ENCODE results near the gene C9orf57. TPM values are rescaled to one million over a fixed set of nuclear protein-coding genes. Genes with fewer than 3 reads are reported as not detected.

The C9orf57 gene
- total and polyA plus RNA-seq, 7 donors: 0.60 TPM; not detected in 6

DNA sequence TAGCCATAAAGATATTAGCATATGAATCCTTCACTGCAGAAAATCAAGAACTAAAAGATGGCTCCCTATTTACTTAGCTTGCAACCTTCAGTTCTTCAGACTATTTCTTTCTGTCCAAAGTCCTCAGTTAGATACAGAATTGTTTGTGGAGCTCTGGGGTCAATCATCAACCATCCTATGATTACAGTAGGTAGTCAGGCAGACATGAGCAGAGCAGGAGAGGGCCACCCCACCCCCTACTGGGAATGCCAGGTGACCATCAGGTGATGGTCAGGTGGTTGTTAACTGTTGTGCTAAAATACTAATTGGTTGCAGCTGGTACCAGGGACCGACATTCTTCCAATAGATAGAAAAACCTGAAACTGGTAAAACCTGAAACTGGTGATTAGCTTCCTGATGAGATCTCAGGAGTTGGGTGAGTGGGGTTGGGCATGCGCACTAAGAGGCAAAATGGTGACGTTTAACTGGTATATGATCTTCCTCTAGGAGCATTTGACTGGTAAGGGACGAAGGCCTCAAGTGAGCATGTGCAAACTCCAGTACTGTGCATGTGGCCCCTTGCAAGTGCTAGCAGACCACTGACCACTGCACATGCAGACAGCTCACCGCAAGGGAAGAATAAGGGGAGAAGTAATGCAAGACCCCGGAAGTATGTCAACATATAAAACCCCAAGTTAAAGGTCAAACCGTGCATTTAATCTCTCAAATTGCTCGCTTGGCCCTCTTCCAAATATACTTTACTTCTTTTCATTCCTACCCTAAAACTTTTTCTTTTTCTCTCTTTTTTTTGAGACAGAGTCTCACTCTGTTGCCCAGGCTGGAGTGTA lies 13.6 kb downstream of the C9orf57 start:
- Histone ChIP-seq H3K36me3 (no peaks in the 10 kb centered on the region), H3K4me3 (no peak overlapping the region), H3K27me3 (no peaks in the 10 kb centered on the region), H3K9me3 (no peaks in the 10 kb centered on the region), H3K4me1 (peaks cover 0 to 1% (median under 1%) of the 10 kb centered on the region in 4 donors), H3K27ac (no peak overlapping the region)
- TF ChIP-seq POLR2AphosphoS5 (IDR thresholded peaks at IDR 0.05) (no peak), EP300 (IDR thresholded peaks at IDR 0.05) (no peak), POLR2A (IDR thresholded peaks at IDR 0.05) (no peak)
- TF ChIP-seq, protein P1, sequence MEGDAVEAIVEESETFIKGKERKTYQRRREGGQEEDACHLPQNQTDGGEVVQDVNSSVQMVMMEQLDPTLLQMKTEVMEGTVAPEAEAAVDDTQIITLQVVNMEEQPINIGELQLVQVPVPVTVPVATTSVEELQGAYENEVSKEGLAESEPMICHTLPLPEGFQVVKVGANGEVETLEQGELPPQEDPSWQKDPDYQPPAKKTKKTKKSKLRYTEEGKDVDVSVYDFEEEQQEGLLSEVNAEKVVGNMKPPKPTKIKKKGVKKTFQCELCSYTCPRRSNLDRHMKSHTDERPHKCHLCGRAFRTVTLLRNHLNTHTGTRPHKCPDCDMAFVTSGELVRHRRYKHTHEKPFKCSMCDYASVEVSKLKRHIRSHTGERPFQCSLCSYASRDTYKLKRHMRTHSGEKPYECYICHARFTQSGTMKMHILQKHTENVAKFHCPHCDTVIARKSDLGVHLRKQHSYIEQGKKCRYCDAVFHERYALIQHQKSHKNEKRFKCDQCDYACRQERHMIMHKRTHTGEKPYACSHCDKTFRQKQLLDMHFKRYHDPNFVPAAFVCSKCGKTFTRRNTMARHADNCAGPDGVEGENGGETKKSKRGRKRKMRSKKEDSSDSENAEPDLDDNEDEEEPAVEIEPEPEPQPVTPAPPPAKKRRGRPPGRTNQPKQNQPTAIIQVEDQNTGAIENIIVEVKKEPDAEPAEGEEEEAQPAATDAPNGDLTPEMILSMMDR (IDR thresholded peaks at IDR 0.05): no peak
- no peak for DNase-seq
- WGBS, 2 donors: 72 to 86% methylated on average over 8 of the region's 8 CpGs
- intact Hi-C loops (cut with DNase I): no loop called here

DNA sequence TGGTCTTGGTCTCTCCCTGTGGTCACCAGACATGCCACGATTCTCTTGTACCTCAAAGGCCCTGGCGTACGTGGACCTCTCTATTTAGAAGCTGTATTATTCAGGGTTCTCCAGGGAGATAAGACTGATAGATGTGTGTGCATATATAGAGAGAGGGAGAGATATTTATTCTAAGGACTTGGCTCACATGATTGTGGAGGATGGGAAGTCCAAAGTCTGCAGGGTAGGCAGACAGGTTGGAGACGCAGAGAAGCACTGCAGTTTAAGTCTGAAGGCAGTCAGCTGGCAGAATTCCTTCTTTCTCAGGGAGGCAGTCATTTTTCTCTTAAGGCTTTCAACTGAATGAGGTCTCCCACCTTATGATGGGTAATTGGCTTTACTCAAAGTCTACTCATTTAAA lies 16.3 kb downstream of the C9orf57 start:
- TF ChIP-seq, protein P1 (IDR thresholded peaks at IDR 0.05): no peak
- no peak for TF ChIP-seq EP300 (IDR thresholded peaks at IDR 0.05)
- WGBS, 2 donors: 79 to 88% methylated on average over 4 of the region's 4 CpGs
- Histone ChIP-seq H3K9me3 (no peaks in the 10 kb centered on the region), H3K27ac (no peak overlapping the region), H3K4me3 (no peak overlapping the region), H3K27me3 (no peaks in the 10 kb centered on the region), H3K36me3 (no peaks in the 10 kb centered on the region), H3K4me1 (peaks cover 0 to 8% (median 3%) of the 10 kb centered on the region in 4 donors)
- DNase-seq: no peak
- intact Hi-C loops (cut with DNase I): no loop called here

DNA sequence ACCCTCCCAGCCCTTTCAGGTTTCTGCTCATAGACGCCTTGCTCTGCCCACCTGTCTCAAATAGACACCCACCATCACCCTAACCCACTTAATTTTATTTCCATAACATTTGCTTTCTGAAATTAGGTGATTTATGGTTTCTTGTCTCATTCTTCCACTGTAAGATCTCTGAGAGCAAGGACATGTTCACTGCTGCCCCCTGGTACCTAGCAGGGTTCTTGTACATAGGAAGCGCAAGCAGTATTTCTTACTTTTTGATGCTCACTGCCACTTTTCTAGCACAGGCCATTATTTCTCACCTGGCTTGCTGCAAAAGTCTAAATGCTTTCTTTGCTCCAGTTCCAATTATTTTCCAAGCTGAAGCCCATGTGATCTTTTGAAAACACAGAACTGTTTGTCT lies 16.8 kb downstream of the C9orf57 start:
- H3K27ac ChIP-seq: no peak overlapping the region
- DNase-seq: no peak
- peaks cover 0 to 8% (median 3%) of the 10 kb centered on the region in 4 donors for H3K4me1 ChIP-seq
- H3K36me3 ChIP-seq: no peaks in the 10 kb centered on the region
- 93 to 94% methylated on average over 2 of the region's 2 CpGs for WGBS, 2 donors
- TF ChIP-seq EP300 (IDR thresholded peaks at IDR 0.05) (no peak), POLR2AphosphoS5 (IDR thresholded peaks at IDR 0.05) (no peak), POLR2A (IDR thresholded peaks at IDR 0.05) (no peak)
- TF ChIP-seq, protein P1 (IDR thresholded peaks at IDR 0.05): no peak
- H3K4me3 ChIP-seq: no peak overlapping the region
- H3K9me3 ChIP-seq: no peaks in the 10 kb centered on the region
- H3K27me3 ChIP-seq: no peaks in the 10 kb centered on the region
- intact Hi-C loops (cut with DNase I): no loop called here

DNA sequence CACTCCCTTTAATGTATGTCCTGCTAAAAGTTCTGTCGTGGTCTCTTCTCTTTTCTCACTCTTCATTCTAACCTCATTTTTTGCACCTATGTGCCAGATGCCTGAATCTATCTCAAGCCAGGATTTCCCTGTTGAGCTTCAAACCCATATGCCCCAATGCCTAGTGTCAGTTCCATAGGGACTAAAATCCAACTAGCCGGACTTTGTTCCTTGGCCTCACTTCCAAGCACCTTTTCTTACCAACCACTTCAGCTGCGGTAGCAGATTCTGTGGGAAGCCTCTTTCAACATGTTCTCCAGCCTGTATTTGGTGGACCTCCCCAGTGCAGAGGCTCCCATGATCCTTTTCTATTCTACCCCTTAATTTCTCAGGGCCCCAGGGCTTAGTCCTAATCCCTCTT lies 17.5 kb downstream of the C9orf57 start:
- H3K27me3 ChIP-seq: no peaks in the 10 kb centered on the region
- WGBS, 2 donors: 92 to 94% methylated on average over 3 of the region's 3 CpGs
- no peak for DNase-seq
- intact Hi-C loops (cut with DNase I): no loop called here
- H3K36me3 ChIP-seq: no peaks in the 10 kb centered on the region
- H3K9me3 ChIP-seq: no peaks in the 10 kb centered on the region
- no peak overlapping the region for H3K27ac ChIP-seq
- TF ChIP-seq, protein P1 (IDR thresholded peaks at IDR 0.05): no peak
- TF ChIP-seq POLR2AphosphoS5 (IDR thresholded peaks at IDR 0.05): no peak
- no peak for TF ChIP-seq EP300 (IDR thresholded peaks at IDR 0.05)
- no peak for TF ChIP-seq POLR2A (IDR thresholded peaks at IDR 0.05)
- peaks cover 0 to 8% (median 3%) of the 10 kb centered on the region in 4 donors for H3K4me1 ChIP-seq
- no peak overlapping the region for H3K4me3 ChIP-seq

Measured in sigmoid colon (tissue), 7 donors.